CD14-positive monocyte (primary cell): ENCODE results near the gene GMPPA. TPM values are rescaled to one million over a fixed set of nuclear protein-coding genes. Genes with fewer than 3 reads are reported as not detected.

Experiments
- DNase-seq, 3 donors: peaks; one replicate each; pipeline ENCODE4 v3.0.0-alpha.2; 2011 to 2022
- H2AFZ ChIP-seq: 2 replicates; pipeline ENCODE4 v1.6.0; 2012; ENCODE audit warnings: mild to moderate bottlenecking, low read depth, low read length, inconsistent platforms; ENCODE audit not compliant: insufficient read depth, poor library complexity, severe bottlenecking
- H3K27ac ChIP-seq, 2 donors: 1 replicate in 1 of 2; 2 replicates in 1 of 2; pipeline ENCODE4 v1.5.1; 2012 to 2013; ENCODE audit warnings: low read length in 2 of 2, control low read depth in 1 of 2, inconsistent platforms in 1 of 2, low read depth in 1 of 2, mild to moderate bottlenecking in 1 of 2
- H3K27me3 ChIP-seq, 2 donors: one replicate each; pipeline versions ENCODE4 v1.6.0 to v1.6.1; 2011 to 2013; ENCODE audit warnings: low read length in 2 of 2; ENCODE audit not compliant: control insufficient read depth in 2 of 2, insufficient read depth in 2 of 2
- H3K36me3 ChIP-seq, 2 donors: replicated peaks in 1 of 2; 1 replicate in 1 of 2; 2 replicates in 1 of 2; pipeline versions ENCODE4 v1.5.1 to v1.6.1; 2012 to 2013; ENCODE audit warnings: low read length in 2 of 2, control low read depth in 1 of 2, inconsistent platforms in 1 of 2, mild to moderate bottlenecking in 1 of 2; ENCODE audit not compliant: insufficient read depth in 2 of 2, control insufficient read depth in 1 of 2
- H3K4me1 ChIP-seq, 2 donors: 1 replicate in 1 of 2; 2 replicates in 1 of 2; pipeline versions ENCODE4 v1.5.1 to v1.6.1; 2012 to 2013; ENCODE audit warnings: low read length in 2 of 2, control low read depth in 1 of 2, inconsistent platforms in 1 of 2, mild to moderate bottlenecking in 1 of 2, moderate library complexity in 1 of 2; ENCODE audit not compliant: insufficient read depth in 2 of 2, control insufficient read depth in 1 of 2
- H3K4me2 ChIP-seq: replicated peaks from 2 replicates; pipeline ENCODE3; 2012; ENCODE audit warnings: low read length, moderate library complexity, mild to moderate bottlenecking; ENCODE audit not compliant: poor library complexity, severe bottlenecking; ENCODE audit errors: extremely low read depth
- H3K4me3 ChIP-seq, 3 experiments: fragments of 200-600 bp in 1 of 3; sonication (generic) in 1 of 3; replicated peaks in 1 of 3; 1 replicate in 2 of 3; 2 replicates in 1 of 3; pipeline ENCODE4 v1.5.1; 2011 to 2013; ENCODE audit warnings: low read length in 3 of 3, mild to moderate bottlenecking in 3 of 3, control low read depth in 2 of 3, low read depth in 2 of 3, inconsistent platforms in 1 of 3, moderate library complexity in 1 of 3
- H3K79me2 ChIP-seq: 2 replicates; pipeline ENCODE4 v1.6.0; 2012; ENCODE audit warnings: mild to moderate bottlenecking, control low read depth, inconsistent platforms, low read length, moderate library complexity; ENCODE audit not compliant: insufficient read depth
- H3K9ac ChIP-seq: 2 replicates; pipeline ENCODE4 v1.6.0; 2017; ENCODE audit warnings: low read length, mild to moderate bottlenecking; ENCODE audit not compliant: insufficient read depth, poor library complexity, severe bottlenecking
- H3K9me3 ChIP-seq, 2 donors: replicated peaks in 1 of 2; 1 replicate in 1 of 2; 2 replicates in 1 of 2; pipeline versions ENCODE4 v1.5.1 to v1.6.1; 2012 to 2013; ENCODE audit warnings: low read length in 2 of 2, control low read depth in 1 of 2; ENCODE audit not compliant: control insufficient read depth in 1 of 2, insufficient read depth in 1 of 2
- H4K20me1 ChIP-seq: 2 replicates; pipeline ENCODE4 v1.6.0; 2012; ENCODE audit warnings: mild to moderate bottlenecking, low read length, control low read depth, moderate library complexity; ENCODE audit not compliant: insufficient read depth
- H3K27ac Mint-ChIP-seq, 7 donors: one replicate each; pipeline ENCODE4 v1.8.0; 2020; ENCODE audit warnings: mild to moderate bottlenecking in 7 of 7, mixed read lengths in 7 of 7, moderate library complexity in 6 of 7, inconsistent platforms in 2 of 7
- H3K27me3 Mint-ChIP-seq, 3 donors: one replicate each; pipeline ENCODE4 v1.8.0; 2021 to 2022; ENCODE audit warnings: low read depth in 3 of 3, mild to moderate bottlenecking in 3 of 3, mixed read lengths in 3 of 3, moderate library complexity in 3 of 3, inconsistent platforms in 1 of 3
- H3K36me3 Mint-ChIP-seq, 2 donors: one replicate each; pipeline ENCODE4 v1.8.0; 2020; ENCODE audit warnings: mixed read lengths in 2 of 2, inconsistent platforms in 1 of 2, mild to moderate bottlenecking in 1 of 2
- H3K4me1 Mint-ChIP-seq: one replicate; pipeline ENCODE4 v1.8.0; 2020; ENCODE audit warnings: mild to moderate bottlenecking, mixed read lengths
- H3K4me3 Mint-ChIP-seq, 2 donors: one replicate each; pipeline ENCODE4 v1.8.0; 2020; ENCODE audit warnings: mild to moderate bottlenecking in 2 of 2, mixed read lengths in 2 of 2, moderate library complexity in 1 of 2
- H3K9me3 Mint-ChIP-seq, 7 donors: one replicate each; pipeline ENCODE4 v1.8.0; 2020 to 2022; ENCODE audit warnings: mixed read lengths in 7 of 7, mild to moderate bottlenecking in 6 of 7, moderate library complexity in 6 of 7, inconsistent platforms in 2 of 7
- WGBS: methylation state at CpG from one replicate; pipeline ENCODE4 v1.1.5; 2013; ENCODE audit warnings: missing lambda C conversion rate; ENCODE audit not compliant: insufficient coverage; 5-methylcytosine and 5-hydroxymethylcytosine counted together
- intact Hi-C, 2 donors: fragments of 100-400 bp; cut with micrococcal nuclease; formaldehyde crosslinking; loops; one replicate each; pipeline versions ENCODE4 v1.15.0 to v1.15.1; 2023
- polyA plus RNA-seq, 3 donors: library from polyadenylated mRNA; depleted of rRNA in 1 of 3; unstranded in 2 of 3; stranded (reverse) in 1 of 3; fragments of 300-500 nt in 2 of 3; fragments of >200 nt in 1 of 3; fragmentation: Illumina TruSeq in 2 of 3; gene quantifications; 1 replicate in 2 of 3; 2 replicates in 1 of 3; pipeline ENCODE4 v1.2.3, GENCODE V29; 2012 to 2021
- TF ChIP-seq, protein P1 (sequence below): fragments of 200-600 bp; IDR thresholded peaks from one replicate; pipeline ENCODE4 v1.8.0; 2022; ENCODE audit warnings: antibody characterized with exemption, mild to moderate bottlenecking

The GMPPA gene
- polyA plus RNA-seq, 3 donors: 35.5 to 71.2 (median 35.9) TPM

DNA sequence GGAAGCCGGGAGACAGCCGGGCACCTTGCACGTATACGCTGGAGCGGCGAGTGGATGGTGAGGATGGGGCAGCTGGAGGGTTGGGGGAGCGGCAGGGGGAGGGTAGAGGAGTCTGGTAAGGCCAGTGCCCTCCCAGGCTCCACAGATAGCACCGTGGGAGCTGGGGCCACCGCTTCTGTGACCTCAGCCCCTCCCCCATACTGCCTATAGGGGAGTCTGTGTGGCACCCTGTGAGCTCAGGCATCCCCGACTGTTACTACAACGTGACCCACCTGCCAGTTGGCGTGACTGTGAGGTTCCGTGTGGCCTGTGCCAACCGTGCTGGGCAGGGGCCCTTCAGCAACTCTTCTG, 9.9 kb upstream of the GMPPA start:
- 90% methylated on average over 10 of the region's 14 CpGs for WGBS
- no peaks in the 10 kb centered on the region for H3K79me2 ChIP-seq
- H4K20me1 ChIP-seq: no peaks in the 10 kb centered on the region
- Mint-ChIP-seq H3K27me3 (peaks cover 44 to 77% (median 53%) of the 10 kb centered on the region in 3 donors), H3K27ac (no peak overlapping the region), H3K36me3 (no peaks in the 10 kb centered on the region), H3K9me3 (peaks cover 0 to 9% (median 0%) of the 10 kb centered on the region in 7 donors), H3K4me3 (no peak overlapping the region), H3K4me1 (peaks cover 2% of the 10 kb centered on the region)
- H3K4me2 ChIP-seq: no peak overlapping the region
- peaks cover 18 to 44% of the 10 kb centered on the region in 2 donors for H3K27me3 ChIP-seq
- no peak overlapping the region for H2AFZ ChIP-seq
- intact Hi-C loops: no loop called here
- no peaks in the 10 kb centered on the region for H3K36me3 ChIP-seq
- TF ChIP-seq, protein P1, sequence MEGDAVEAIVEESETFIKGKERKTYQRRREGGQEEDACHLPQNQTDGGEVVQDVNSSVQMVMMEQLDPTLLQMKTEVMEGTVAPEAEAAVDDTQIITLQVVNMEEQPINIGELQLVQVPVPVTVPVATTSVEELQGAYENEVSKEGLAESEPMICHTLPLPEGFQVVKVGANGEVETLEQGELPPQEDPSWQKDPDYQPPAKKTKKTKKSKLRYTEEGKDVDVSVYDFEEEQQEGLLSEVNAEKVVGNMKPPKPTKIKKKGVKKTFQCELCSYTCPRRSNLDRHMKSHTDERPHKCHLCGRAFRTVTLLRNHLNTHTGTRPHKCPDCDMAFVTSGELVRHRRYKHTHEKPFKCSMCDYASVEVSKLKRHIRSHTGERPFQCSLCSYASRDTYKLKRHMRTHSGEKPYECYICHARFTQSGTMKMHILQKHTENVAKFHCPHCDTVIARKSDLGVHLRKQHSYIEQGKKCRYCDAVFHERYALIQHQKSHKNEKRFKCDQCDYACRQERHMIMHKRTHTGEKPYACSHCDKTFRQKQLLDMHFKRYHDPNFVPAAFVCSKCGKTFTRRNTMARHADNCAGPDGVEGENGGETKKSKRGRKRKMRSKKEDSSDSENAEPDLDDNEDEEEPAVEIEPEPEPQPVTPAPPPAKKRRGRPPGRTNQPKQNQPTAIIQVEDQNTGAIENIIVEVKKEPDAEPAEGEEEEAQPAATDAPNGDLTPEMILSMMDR: no peak
- H3K27ac ChIP-seq: no peak overlapping the region
- no peaks in the 10 kb centered on the region for H3K4me1 ChIP-seq
- DNase-seq: no peak
- H3K9ac ChIP-seq: no peak overlapping the region
- H3K4me3 ChIP-seq: no peak overlapping the region
- H3K9me3 ChIP-seq: peaks cover 0 to 10% of the 10 kb centered on the region in 2 donors

DNA sequence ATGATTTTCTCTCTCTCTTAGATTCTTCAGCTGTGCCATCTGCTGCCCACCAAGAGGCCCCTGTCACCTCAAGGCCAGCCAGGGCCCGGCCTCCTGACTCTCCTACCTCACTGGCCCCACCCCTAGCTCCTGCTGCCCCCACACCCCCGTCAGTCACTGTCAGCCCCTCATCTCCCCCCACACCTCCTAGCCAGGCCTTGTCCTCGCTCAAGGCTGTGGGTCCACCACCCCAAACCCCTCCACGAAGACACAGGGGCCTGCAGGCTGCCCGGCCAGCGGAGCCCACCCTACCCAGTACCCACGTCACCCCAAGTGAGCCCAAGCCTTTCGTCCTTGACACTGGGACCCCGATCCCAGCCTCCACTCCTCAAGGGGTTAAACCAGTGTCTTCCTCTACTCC, 9.4 kb upstream of the GMPPA start:
- H3K79me2 ChIP-seq: no peaks in the 10 kb centered on the region
- peaks cover 0 to 10% of the 10 kb centered on the region in 2 donors for H3K9me3 ChIP-seq
- no peak overlapping the region for H3K4me3 ChIP-seq
- no peak overlapping the region for H3K27ac ChIP-seq
- no peaks in the 10 kb centered on the region for H3K36me3 ChIP-seq
- Mint-ChIP-seq H3K27ac (no peak overlapping the region), H3K27me3 (peaks cover 44 to 77% (median 53%) of the 10 kb centered on the region in 3 donors), H3K4me1 (no peaks in the 10 kb centered on the region), H3K4me3 (no peak overlapping the region), H3K36me3 (no peaks in the 10 kb centered on the region), H3K9me3 (peaks cover 0 to 9% (median 0%) of the 10 kb centered on the region in 7 donors)
- no peaks in the 10 kb centered on the region for H3K4me1 ChIP-seq
- WGBS: 80% methylated on average over 8 of the region's 9 CpGs
- no peaks in the 10 kb centered on the region for H4K20me1 ChIP-seq
- TF ChIP-seq, protein P1: no peak
- no peak overlapping the region for H2AFZ ChIP-seq
- DNase-seq: no peak
- no peak overlapping the region for H3K4me2 ChIP-seq
- peak overlapping the region; percentile 8 for H3K9ac ChIP-seq
- intact Hi-C loops: no loop called here
- H3K27me3 ChIP-seq: peaks cover 16 to 44% of the 10 kb centered on the region in 2 donors
